ENCODE measurements around the gene JTB. TPM values are rescaled to one million over a fixed set of nuclear protein-coding genes. Genes with fewer than 3 reads are reported as not detected.

JTB gene
- total and polyA plus RNA-seq, 9 of the 15 experiments (the other 6 are each of a cell fraction or from before 2014, with no cell fraction given), result 24.7 to 308 (median 151) TPM

GRCh38 chr1:153985941-153986761 lies 8.7 kb upstream of the JTB start, which contains the start of gene RAB13:
Gene RAB13, minus strand, starts transcription at chr1:153986339. Its CDS starts 103 bp downstream, at chr1:153986236.
- in situ Hi-C loops (cut with MboI), result loop anchor here (5.0 to 10.0 kb wide), 3 partner anchors 189 to 481 kb away; partner anchors contain the start of gene NPR1
- DNase-seq (ENCODE audit: extremely low read depth in 1 of 4, low spot score in 3 of 4) (peak; percentile 77 to 89 (median 88)), ATAC-seq (peak; percentile 76), FAIRE-seq (no peak)
- Histone ChIP-seq H3K4me1 (replicated peaks in 1 of 2; ENCODE audit: control insufficient read depth in 2 of 2, insufficient read depth in 2 of 2, low read length in 2 of 2) (peaks cover 5 to 14% of the 10 kb centered on the region in 2 experiments; a peak in 4 of 5 replicates), H3K9ac (ENCODE audit: insufficient read depth in 1 of 2, low read depth in 2 of 2, low read length in 2 of 2) (peak within 1 kb of the TSS; percentile 89 to 93), H3K27me3 (ENCODE audit: control insufficient read depth in 2 of 2, insufficient read depth in 2 of 2, low read length in 2 of 2) (no peaks in the 10 kb centered on the region), H2AFZ (ENCODE audit: low read depth, low read length) (peak within 1 kb of the TSS; percentile 89), H3K9me1 (ENCODE audit: control insufficient read depth, insufficient read depth, low read length) (no peaks in the 10 kb centered on the region), H3K4me3 (peak within 1 kb of the TSS; percentile 55), H3K36me3 (ENCODE audit: control insufficient read depth, insufficient read depth, low read length) (peaks cover 23% of the 10 kb centered on the region), H3K27ac (ENCODE audit: extremely low read depth, low read depth, low read length) (peak within 1 kb of the TSS; percentile 75), H3K9me3 (replicated peaks; ENCODE audit: control insufficient read depth, insufficient read depth, low read depth, low read length) (no peaks in the 10 kb centered on the region), H3K79me2 (ENCODE audit: control insufficient read depth, insufficient read depth, low read length) (peaks cover 22% of the 10 kb centered on the region), H4K20me1 (replicated peaks; ENCODE audit: control insufficient read depth, insufficient read depth, low read length) (no peaks in the 10 kb centered on the region), H3K4me2 (ENCODE audit: insufficient read depth, low read length) (peak within 1 kb of the TSS; percentile 94)
- CTCF ChIA-PET (ENCODE audit: low intra/inter-chr PET ratio), result interaction anchor here (0.6 to 1.8 kb wide), 7 partner anchors 41 to 631 kb away, joined by 3 to 19 read pairs (median 6); no protein-coding TSS in a partner anchor
- POLR2A ChIA-PET, result interaction anchor here (0.6 to 2.8 kb wide), 13 partner anchors 9 to 336 kb away, joined by 3 to 16 read pairs (median 5); partner anchors contain the start of genes CREB3L4, DENND4B, JTB and UBAP2L
- intact Hi-C loops (cut with micrococcal nuclease), result loop anchor here (1.0 to 10.0 kb wide), 7 partner anchors 39 to 631 kb away; partner anchors contain the start of genes DENND4B, ILF2 and S100A9
- 0% methylated on average over 13 of the region's 32 CpGs for WGBS (ENCODE audit: insufficient coverage, low coverage, missing lambda C conversion rate)
- BruUV-seq (replicated peaks), result no TSS peak
- TF ChIP-seq COPS2 (conservative IDR thresholded peaks at IDR 0.05), result no peak
- no peak for TF ChIP-seq ZNF551 (CRISPR knock-in tag; IDR thresholded peaks at IDR 0.05)
- no peak for TF ChIP-seq EWSR1 (IDR thresholded peaks at IDR 0.05; ENCODE audit: borderline replicate concordance, low read depth, partially characterized antibody)
- peak; percentile 34 for TF ChIP-seq TAF1 (IDR thresholded peaks at IDR 0.05; ENCODE audit: control insufficient read depth, extremely low read depth, insufficient read depth, low read length, severe bottlenecking)
- TF ChIP-seq ZKSCAN8 (CRISPR knock-in tag; IDR thresholded peaks at IDR 0.05), result no peak
- TF ChIP-seq RAD21 (CRISPR knock-in tag; conservative IDR thresholded peaks at IDR 0.05 in 1 of 2, IDR thresholded peaks at IDR 0.05 in 1 of 2), result no peak
- TF ChIP-seq KDM2B (CRISPR knock-in tag; IDR thresholded peaks at IDR 0.05), result no peak
- no peak for TF ChIP-seq XRCC4 (IDR thresholded peaks at IDR 0.05; ENCODE audit: extremely low read depth, insufficient read depth, insufficient read length)
- peak; percentile 47 for TF ChIP-seq KDM5B (IDR thresholded peaks at IDR 0.05; ENCODE audit: insufficient replicate concordance, low read depth, low read length)
- no peak for TF ChIP-seq ZBTB33 (CRISPR knock-in tag; IDR thresholded peaks at IDR 0.05)
- 0 out of 4 replicates have a peak, but pooled peaks of 1 of the 2 experiments have one; percentile 40 for TF ChIP-seq MLLT1 (IDR thresholded peaks at IDR 0.05)
- no peak for TF ChIP-seq ZNF589 (CRISPR knock-in tag; IDR thresholded peaks at IDR 0.05; ENCODE audit: low read depth)
- TF ChIP-seq ZNF436 (CRISPR knock-in tag; IDR thresholded peaks at IDR 0.05), result no peak
- TF ChIP-seq ZNF586 (CRISPR knock-in tag; conservative IDR thresholded peaks at IDR 0.05), result no peak
- peak; percentile 23; the same call in 1 of the 2 replicates for TF ChIP-seq VEZF1 (CRISPR knock-in tag; IDR thresholded peaks at IDR 0.05)
